SK-N-MC (cell line): ENCODE measurements around the gene PAGR1.

ENCODE experiments used
- EZH2 ChIP-seq: fragments of 200-600 bp; sonication (generic); IDR thresholded peaks from one replicate; pipeline ENCODE4 v1.6.1; 2017; ENCODE audit warnings: antibody characterized with exemption
- POLR2AphosphoS5 ChIP-seq: IDR thresholded peaks from 2 replicates; pipeline ENCODE4 v1.6.1; 2012; ENCODE audit warnings: mild to moderate bottlenecking, low read depth, low read length, borderline replicate concordance

DNA sequence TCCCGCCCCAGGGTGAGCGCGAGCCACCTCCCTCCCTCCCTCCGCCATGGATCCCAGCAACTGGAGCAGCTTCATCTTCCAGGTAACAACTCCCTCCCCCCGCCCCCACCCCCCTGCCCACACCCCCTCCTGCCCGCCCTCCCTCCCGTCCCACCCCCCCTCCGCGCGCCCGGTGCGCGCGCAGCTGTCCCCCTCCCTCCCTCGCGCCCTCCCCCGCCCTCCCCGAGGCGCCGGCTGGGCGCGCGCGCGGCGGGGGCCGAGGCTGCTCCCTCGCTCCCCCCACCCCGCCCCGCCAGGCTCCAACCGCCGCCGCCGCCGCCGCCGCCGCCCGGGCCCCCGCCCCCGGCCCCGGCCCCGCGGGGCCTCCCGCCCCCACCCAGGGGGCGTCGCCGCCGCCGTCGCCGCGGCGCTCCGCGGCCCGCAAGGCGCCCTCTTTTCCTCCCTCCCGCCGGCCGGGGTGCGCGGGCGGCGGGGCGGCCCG lies 9.8 kb upstream of the PAGR1 start, which contains the start of gene MAZ:
- TF ChIP-seq EZH2, result no peak
- no peak for TF ChIP-seq POLR2AphosphoS5
